NCI-H128 (cell line): ENCODE data around the gene RFX3.

Source experiments
- DNase-seq: peaks from one replicate; lab custom pipeline; 2025; ENCODE audit not compliant: unreplicated experiment; lab: John Stamatoyannopoulos, UW

Gene RFX3

GRCh38 chr9:3285365-3286161 is 240.2 kb downstream of the RFX3 start:
- DNase-seq = no peak

GRCh38 chr9:3282365-3282764 is 243.4 kb downstream of the RFX3 start:
- DNase-seq = no peak

GRCh38 chr9:3281399-3281798 is 244.4 kb downstream of the RFX3 start:
- DNase-seq = no peak

- no peak for DNase-seq
These were observed 248.6 kb downstream of the RFX3 start for GRCh38 chr9:3277200-3277599.

- no peak for DNase-seq
These were observed 254.2 kb downstream of the RFX3 start for GRCh38 chr9:3271581-3271980.

- DNase-seq = no peak
These were observed 254.6 kb downstream of the RFX3 start for GRCh38 chr9:3271157-3271556.

- DNase-seq = no peak
These were observed 257.6 kb downstream of the RFX3 start for GRCh38 chr9:3268223-3268622.

- no peak for DNase-seq
These were observed 262.1 kb downstream of the RFX3 start for GRCh38 chr9:3263698-3264097.

GRCh38 chr9:3262826-3263529 is 262.8 kb downstream of the RFX3 start:
- no peak for DNase-seq

GRCh38 chr9:3261484-3261883 is 264.3 kb downstream of the RFX3 start:
- no peak for DNase-seq

- DNase-seq = no peak
These were observed 269.1 kb downstream of the RFX3 start for GRCh38 chr9:3256571-3257330.

- no peak for DNase-seq
These were observed 274.5 kb downstream of the RFX3 start for GRCh38 chr9:3251309-3251708.

- no peak for DNase-seq
These were observed 275.1 kb downstream of the RFX3 start for GRCh38 chr9:3250741-3251140.

- no peak for DNase-seq
These were observed 278.6 kb downstream of the RFX3 start for GRCh38 chr9:3247211-3247610.

- DNase-seq = no peak
These were observed 279.6 kb downstream of the RFX3 start for GRCh38 chr9:3246241-3246640.

- no peak for DNase-seq
These were observed 280.7 kb downstream of the RFX3 start for GRCh38 chr9:3244963-3245653.

- no peak for DNase-seq
These were observed 282.1 kb downstream of the RFX3 start for GRCh38 chr9:3243683-3244082.

- DNase-seq = no peak
These were observed 284.5 kb downstream of the RFX3 start for GRCh38 chr9:3241290-3241689.

GRCh38 chr9:3240656-3241268 is 285.0 kb downstream of the RFX3 start:
- DNase-seq = peak; percentile 9

GRCh38 chr9:3239240-3239639 is 286.6 kb downstream of the RFX3 start:
- DNase-seq = no peak

- no peak for DNase-seq
These were observed 287.6 kb downstream of the RFX3 start for GRCh38 chr9:3238236-3238635.
